Ectodermal cell (in vitro differentiated cells): ENCODE measurements around the gene CIB4.
A peak's percentile ranks its signal among the peaks of the same experiment; 100 is the strongest.

Source experiments
- H3K27ac ChIP-seq: 2 replicates; pipeline ENCODE4 v1.7.0; 2013; ENCODE audit warnings: mild to moderate bottlenecking, low read depth, low read length; ENCODE audit not compliant: insufficient read depth, poor library complexity, severe bottlenecking
- H3K27me3 ChIP-seq: 2 replicates; pipeline ENCODE4 v1.7.0; 2013; ENCODE audit warnings: mild to moderate bottlenecking, low read length; ENCODE audit not compliant: insufficient read depth, control insufficient read depth, poor library complexity, severe bottlenecking
- H3K36me3 ChIP-seq: one replicate; pipeline ENCODE4 v1.7.0; 2013; ENCODE audit warnings: low read length; ENCODE audit not compliant: control insufficient read depth, insufficient read depth
- H3K4me1 ChIP-seq: one replicate; pipeline ENCODE4 v1.7.0; 2013; ENCODE audit warnings: low read length; ENCODE audit not compliant: control insufficient read depth, insufficient read depth
- H3K4me3 ChIP-seq: 2 replicates; pipeline ENCODE4 v1.7.0; 2013; ENCODE audit warnings: low read depth, low read length, control low read depth; ENCODE audit not compliant: insufficient read depth
- H3K9me3 ChIP-seq: 2 replicates; pipeline ENCODE4 v1.7.0; 2013; ENCODE audit warnings: mild to moderate bottlenecking, low read length, moderate library complexity; ENCODE audit not compliant: control insufficient read depth
- WGBS, 2 experiments: methylation state at CpG; one replicate each; pipeline ENCODE4 v1.1.7; 2013; ENCODE audit warnings: missing lambda C conversion rate in 2 of 2; 5-methylcytosine and 5-hydroxymethylcytosine counted together

CIB4 gene

DNA sequence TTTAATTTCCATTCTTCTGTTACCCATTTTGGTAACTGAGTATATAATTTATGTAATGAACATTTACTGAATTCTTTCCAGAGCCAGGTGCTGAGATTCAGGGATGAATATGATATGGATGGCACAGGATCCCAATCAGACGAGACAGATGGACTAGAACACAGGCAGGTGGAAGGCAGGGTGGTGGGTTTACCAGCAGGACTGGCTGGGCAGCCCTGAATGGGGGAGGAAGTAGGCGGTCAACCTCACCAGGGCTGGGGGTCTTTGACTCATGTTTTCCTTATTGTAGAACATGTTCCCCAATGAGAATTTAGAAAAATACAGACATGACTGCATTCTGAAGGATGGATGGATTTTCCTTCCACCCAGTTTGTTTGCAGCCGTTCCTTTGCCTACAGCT lies 80.3 kb downstream of the CIB4 start:
- 94 to 99% methylated on average over 3 of the region's 3 CpGs for WGBS, 2 experiments
- Histone ChIP-seq H3K27ac (no peak overlapping the region), H3K9me3 (no peaks in the 10 kb centered on the region), H3K36me3 (no peaks in the 10 kb centered on the region), H3K27me3 (peaks cover 14% of the 10 kb centered on the region), H3K4me1 (peaks cover 29% of the 10 kb centered on the region), H3K4me3 (no peak overlapping the region)

DNA sequence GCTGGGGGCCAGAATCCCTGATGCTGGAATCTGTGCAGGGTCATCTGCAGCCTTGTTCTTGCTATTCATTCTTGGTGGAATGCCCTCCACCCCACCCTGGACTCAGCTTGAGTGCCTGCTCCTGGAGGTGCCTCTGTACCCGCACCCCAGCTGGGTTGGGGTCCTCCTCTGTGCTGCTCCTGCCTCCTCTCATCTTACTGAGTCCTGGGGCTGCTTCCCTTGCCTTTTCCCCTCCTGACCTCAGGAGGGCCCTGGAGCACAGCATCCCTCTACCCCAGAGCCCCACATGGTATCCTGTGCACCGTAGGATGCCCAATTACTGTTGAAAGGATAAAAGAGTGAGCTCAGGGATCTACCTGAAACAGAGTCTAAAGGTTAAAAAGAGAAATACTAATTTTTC lies 81.6 kb downstream of the CIB4 start:
- Histone ChIP-seq H3K27me3 (peaks cover 14% of the 10 kb centered on the region), H3K36me3 (no peaks in the 10 kb centered on the region), H3K4me1 (peaks cover 29% of the 10 kb centered on the region), H3K4me3 (no peak overlapping the region), H3K27ac (no peak overlapping the region), H3K9me3 (no peaks in the 10 kb centered on the region)
- WGBS, 2 experiments: 45 to 48% methylated on average over 2 of the region's 2 CpGs

DNA sequence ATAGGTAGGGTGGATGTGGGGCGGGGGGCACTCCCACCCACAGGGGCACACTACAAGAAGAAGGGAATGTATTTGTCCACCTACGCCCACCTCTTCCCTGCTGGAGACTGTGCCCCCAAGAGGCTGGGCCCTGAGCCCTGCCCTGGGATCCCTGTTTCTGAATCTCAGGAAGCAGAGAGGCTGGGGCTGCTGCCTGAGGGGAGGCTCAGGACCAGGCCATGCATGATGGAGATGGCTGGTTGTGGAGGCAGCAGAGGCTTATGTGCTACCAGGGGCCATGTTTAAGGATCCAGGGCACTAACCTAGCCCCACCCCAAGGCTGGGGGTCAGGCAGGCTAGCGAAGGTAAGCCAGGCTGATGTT lies 82.1 kb downstream of the CIB4 start:
- Histone ChIP-seq H3K9me3 (no peaks in the 10 kb centered on the region), H3K4me3 (peak overlapping the region; percentile 9), H3K4me1 (peaks cover 29% of the 10 kb centered on the region), H3K36me3 (no peaks in the 10 kb centered on the region), H3K27me3 (peaks cover 14% of the 10 kb centered on the region), H3K27ac (no peak overlapping the region)
- 90 to 94% methylated on average over 3 of the region's 3 CpGs for WGBS, 2 experiments

- 29 to 30% methylated on average over 27 of the region's 27 CpGs for WGBS, 2 experiments
- H3K27me3 ChIP-seq: peaks cover 14% of the 10 kb centered on the region
- H3K36me3 ChIP-seq: no peaks in the 10 kb centered on the region
- no peaks in the 10 kb centered on the region for H3K9me3 ChIP-seq
- no peak overlapping the region for H3K27ac ChIP-seq
- peak overlapping the region; percentile 9 for H3K4me3 ChIP-seq
- peaks cover 29% of the 10 kb centered on the region for H3K4me1 ChIP-seq
These were observed 82.7 kb downstream of the CIB4 start for GRCh38 chr2:26558271-26559043.

DNA sequence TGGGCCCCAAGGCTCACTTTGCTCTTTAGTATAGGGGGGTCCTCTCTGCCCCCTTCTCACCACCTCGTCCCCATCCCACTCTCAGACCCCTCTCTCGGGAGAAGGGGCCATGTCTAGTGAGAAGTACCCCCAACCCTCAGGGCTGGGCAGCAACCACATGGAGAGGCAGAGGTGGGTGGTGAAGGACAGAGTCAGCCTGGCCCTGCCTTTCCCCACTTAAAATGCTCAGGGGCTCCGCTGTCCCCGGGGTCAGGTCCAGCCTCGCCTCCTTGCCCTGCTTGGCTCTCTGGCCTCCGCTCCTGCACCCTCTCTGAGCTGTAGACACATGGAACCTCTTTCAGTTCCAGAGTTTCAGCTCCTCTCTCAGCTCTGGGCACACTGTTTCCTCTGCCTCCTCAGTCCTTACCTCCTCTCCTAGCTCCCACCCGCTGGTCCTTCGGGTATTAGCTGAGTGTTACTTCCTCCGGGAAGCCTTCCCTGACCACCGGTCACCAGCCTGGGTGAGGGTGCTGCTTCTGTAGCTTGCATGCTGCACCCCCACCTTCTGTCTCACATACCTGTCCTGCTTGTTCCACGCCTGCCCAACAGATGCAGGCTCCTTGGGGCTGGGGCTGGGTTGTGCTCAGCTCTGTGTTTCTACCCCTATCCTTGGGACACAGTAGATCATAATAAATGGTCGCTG lies 83.8 kb downstream of the CIB4 start:
- Histone ChIP-seq H3K36me3 (no peaks in the 10 kb centered on the region), H3K9me3 (no peaks in the 10 kb centered on the region), H3K4me3 (no peak overlapping the region), H3K27me3 (peaks cover 8% of the 10 kb centered on the region), H3K27ac (no peak overlapping the region), H3K4me1 (peaks cover 23% of the 10 kb centered on the region)
- WGBS, 2 experiments: 93% methylated on average over 10 to 12 of the region's 12 CpGs

GRCh38 chr2:26556309-26557243 lies 84.6 kb downstream of the CIB4 start:
- 92 to 94% methylated on average over 15 of the region's 15 CpGs for WGBS, 2 experiments

DNA sequence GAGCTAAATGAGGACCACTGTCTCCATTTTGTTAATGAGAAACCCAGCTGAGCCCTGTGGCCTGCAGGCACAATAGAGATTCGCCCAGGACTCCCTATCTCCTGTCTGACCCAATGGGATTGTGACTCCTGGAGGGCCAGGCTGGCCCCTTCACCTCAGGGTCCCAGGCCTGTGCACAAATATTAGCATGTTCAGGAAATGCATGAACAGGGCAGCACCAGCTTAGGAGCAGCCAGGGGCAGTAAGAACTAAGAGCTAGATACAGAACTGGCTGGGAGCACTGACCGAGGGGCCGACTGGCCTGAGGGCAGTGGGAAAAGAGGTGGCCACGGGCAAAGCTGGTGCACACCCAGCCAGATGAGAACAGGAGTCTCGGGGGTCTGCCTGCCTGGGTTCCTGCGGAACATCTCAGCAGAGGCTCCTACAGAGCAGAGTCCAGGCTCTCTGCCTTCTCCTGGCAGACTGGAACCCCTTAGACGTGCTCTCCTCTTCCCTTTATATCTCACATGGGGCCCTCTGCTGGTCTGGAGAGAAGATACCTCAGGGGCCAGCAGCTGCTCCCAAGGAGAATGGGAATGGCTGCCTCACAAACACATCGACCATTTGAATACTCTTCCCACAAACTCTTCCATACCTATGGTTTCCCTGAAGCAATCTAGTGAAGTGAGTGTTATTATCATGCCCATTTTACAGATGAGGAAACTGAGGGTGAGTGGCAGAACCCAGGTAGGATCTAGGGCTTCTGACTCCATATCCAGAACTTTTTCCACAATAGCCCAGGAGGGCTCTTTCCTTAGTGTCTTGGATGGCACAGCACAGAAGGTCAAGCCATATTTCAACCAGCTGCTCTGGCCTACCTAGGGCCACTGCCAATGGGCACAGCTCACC lies 85.7 kb downstream of the CIB4 start:
- Histone ChIP-seq H3K27ac (no peak overlapping the region), H3K27me3 (no peaks in the 10 kb centered on the region), H3K9me3 (no peaks in the 10 kb centered on the region), H3K4me1 (peaks cover 23% of the 10 kb centered on the region), H3K4me3 (no peak overlapping the region), H3K36me3 (no peaks in the 10 kb centered on the region)
- WGBS, 2 experiments: 85 to 86% methylated on average over 8 of the region's 8 CpGs

More at GRCh38 chr2:26556309-26557243, 84.6 kb downstream of the CIB4 start:
- Histone ChIP-seq H3K9me3 (no peaks in the 10 kb centered on the region), H3K36me3 (no peaks in the 10 kb centered on the region), H3K27me3 (peaks cover 1% of the 10 kb centered on the region), H3K4me1 (peaks cover 23% of the 10 kb centered on the region), H3K4me3 (no peak overlapping the region), H3K27ac (no peak overlapping the region)

- Histone ChIP-seq H3K36me3 (no peaks in the 10 kb centered on the region), H3K9me3 (no peaks in the 10 kb centered on the region), H3K27ac (no peak overlapping the region), H3K27me3 (no peaks in the 10 kb centered on the region), H3K4me1 (peaks cover 5% of the 10 kb centered on the region), H3K4me3 (no peak overlapping the region)
- 72 to 73% methylated on average over 9 of the region's 9 CpGs for WGBS, 2 experiments
These were observed 88.4 kb downstream of the CIB4 start for GRCh38 chr2:26552641-26553374.
